PFSK-1 (cell line): ENCODE data around the gene DICER1.

Source experiments
- POLR2AphosphoS5 ChIP-seq: IDR thresholded peaks from 2 replicates; pipeline ENCODE4 v1.6.1; 2012; ENCODE audit warnings: low read depth, mild to moderate bottlenecking, control low read depth, low read length, moderate library complexity
- TAF1 ChIP-seq: IDR thresholded peaks from 2 replicates; pipeline ENCODE4 v1.6.1; 2012; ENCODE audit warnings: low read length, control low read depth, borderline replicate concordance; ENCODE audit not compliant: insufficient read depth

DNA sequence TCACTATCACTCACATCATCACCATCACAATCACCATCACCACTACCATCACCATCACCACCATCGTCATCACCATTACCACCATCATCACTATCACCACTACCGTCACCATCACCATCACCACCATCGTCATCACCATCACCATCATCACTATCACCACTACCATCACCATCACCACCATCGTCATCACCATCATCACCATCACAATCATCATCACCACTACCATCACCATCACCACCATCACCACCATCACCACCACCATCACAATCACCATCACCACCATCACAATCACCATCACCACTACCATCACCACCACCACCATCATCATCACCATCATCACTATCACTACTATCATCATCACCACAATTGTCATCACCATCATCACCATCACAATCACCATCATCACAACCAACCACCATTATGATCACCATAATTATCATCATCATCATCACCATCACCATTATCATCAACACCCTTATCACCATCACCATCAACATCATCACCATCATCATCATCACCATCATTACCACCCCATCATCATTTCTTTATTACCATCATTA lies 90.8 kb downstream of the DICER1 start:
- no peak for TF ChIP-seq POLR2AphosphoS5
- no peak for TF ChIP-seq TAF1
